ENCODE data around the gene PRKCE. TPM values are rescaled to one million over a fixed set of nuclear protein-coding genes. Genes with fewer than 3 reads are reported as not detected.

The PRKCE gene
- total RNA-seq, 1 donor from 2014 or later: 12.0 TPM

GRCh38 chr2:45859682-45860081 is 208.2 kb downstream of the PRKCE start:
- Mint-ChIP-seq H3K4me1 (ENCODE audit: low read depth) (peaks cover 21% of the 10 kb centered on the region), H3K27ac (ENCODE audit: unreplicated experiment) (no peak overlapping the region), H3K9me3 (ENCODE audit: low read depth) (peaks cover 4% of the 10 kb centered on the region), H3K36me3 (ENCODE audit: low read depth) (no peaks in the 10 kb centered on the region), H3K4me3 (ENCODE audit: unreplicated experiment) (no peak overlapping the region), H3K27me3 (ENCODE audit: low read depth) (no peaks in the 10 kb centered on the region)
- TF ChIP-seq CTCF (IDR thresholded peaks at IDR 0.05): no peak
- DNase-seq (ENCODE audit: low spot score): no peak

DNA sequence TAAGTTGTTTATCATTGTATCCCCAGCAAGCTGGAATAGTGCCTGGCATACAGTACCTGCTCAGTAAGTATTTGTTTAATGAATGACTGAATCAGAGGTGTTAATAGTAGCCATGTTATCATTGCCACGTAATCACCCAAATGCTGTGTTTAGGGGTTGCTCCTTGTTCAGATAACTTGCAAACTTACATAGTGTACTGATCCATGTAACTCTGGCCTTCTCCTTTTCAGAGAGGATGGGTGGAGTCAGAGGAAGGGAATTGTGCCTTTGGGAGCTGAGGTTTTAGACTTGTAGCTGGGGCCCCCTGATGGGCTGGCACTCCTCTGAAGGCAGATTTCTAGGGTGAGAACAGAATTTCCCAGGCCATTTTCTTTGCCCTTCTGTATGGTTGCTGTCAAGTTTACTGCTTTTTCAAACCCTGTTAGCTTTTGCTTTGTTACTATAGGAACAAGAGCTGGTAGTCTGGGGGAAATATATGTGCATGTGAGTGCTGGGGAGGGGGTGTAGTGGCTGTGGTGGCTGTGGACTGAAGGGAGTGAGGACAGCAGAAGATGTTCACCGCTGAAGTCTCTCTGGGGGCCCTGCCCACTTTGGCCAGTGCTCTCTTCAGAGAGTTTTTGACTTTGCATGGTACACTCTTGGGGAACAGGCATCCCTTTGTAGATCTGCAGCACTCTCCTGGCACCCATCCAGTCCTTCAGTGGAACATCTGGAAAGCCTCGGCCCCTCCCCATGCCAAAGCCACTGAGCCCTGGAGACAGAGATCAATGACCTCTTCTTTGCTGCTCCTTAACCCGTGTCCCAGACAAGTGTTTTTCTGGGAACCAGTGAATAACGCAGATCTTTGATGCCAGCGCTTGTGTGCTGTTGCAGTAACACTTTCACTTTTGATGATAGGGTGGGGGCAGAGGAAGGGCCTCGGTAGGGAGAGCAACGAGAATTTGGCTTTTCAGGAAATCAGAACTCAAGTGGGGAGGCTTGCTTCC is 209.0 kb downstream of the PRKCE start:
- Mint-ChIP-seq H3K4me1 (ENCODE audit: low read depth) (peaks cover 16% of the 10 kb centered on the region), H3K27ac (ENCODE audit: unreplicated experiment) (peak overlapping the region; percentile 75), H3K4me3 (ENCODE audit: unreplicated experiment) (peak overlapping the region; percentile 41), H3K36me3 (ENCODE audit: low read depth) (no peaks in the 10 kb centered on the region), H3K27me3 (ENCODE audit: low read depth) (no peaks in the 10 kb centered on the region), H3K9me3 (ENCODE audit: low read depth) (peaks cover 4% of the 10 kb centered on the region)
- no peak for DNase-seq (ENCODE audit: low spot score)
- TF ChIP-seq CTCF (IDR thresholded peaks at IDR 0.05): peak; percentile 65

DNA sequence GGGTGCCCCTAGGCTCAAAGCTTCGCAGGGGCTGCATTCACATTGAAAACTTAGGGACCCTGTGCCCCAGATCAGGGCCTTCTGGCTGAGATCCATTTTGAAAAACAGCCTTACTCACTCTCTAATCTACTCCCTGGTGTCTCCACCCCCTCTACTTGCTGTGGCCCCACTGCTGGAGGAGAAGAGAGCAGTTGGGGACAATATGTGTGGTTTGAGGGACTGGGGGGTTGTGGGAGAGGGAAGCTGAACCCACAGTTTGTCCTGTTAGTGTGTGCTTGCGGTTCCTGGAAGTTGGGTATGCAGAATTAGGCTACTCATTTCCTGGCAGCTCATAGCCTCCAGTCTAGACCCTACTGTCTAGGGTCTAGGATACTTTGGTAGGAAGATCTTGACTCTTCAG is 211.4 kb downstream of the PRKCE start:
- Mint-ChIP-seq H3K4me3 (ENCODE audit: unreplicated experiment) (no peak overlapping the region), H3K27me3 (ENCODE audit: low read depth) (no peaks in the 10 kb centered on the region), H3K27ac (ENCODE audit: unreplicated experiment) (no peak overlapping the region), H3K36me3 (ENCODE audit: low read depth) (no peaks in the 10 kb centered on the region), H3K4me1 (ENCODE audit: low read depth) (peaks cover 14% of the 10 kb centered on the region), H3K9me3 (ENCODE audit: low read depth) (no peaks in the 10 kb centered on the region)
- TF ChIP-seq CTCF (IDR thresholded peaks at IDR 0.05): no peak
- no peak for DNase-seq (ENCODE audit: low spot score)

DNA sequence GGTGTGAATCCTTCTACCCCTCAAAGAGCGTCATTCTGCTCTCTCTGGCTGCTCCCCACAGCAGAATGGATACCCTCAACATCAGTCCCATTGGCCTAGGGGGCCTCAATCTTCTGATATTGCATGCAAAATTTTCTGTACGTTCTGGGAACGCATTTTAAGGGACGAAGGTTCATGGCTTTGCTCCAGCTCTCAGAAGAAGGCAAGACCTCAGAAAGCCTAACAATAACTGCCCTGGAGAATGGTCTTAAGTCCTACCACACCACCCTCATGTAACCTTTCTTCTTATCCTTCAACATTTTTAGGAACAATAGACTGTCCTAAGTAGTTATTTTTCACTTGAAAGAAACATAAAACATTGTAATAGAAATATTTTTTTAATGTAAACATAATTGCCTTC is 212.6 kb downstream of the PRKCE start:
- H3K4me1 Mint-ChIP-seq (ENCODE audit: low read depth): peaks cover 19% of the 10 kb centered on the region
- H3K4me3 Mint-ChIP-seq (ENCODE audit: unreplicated experiment): no peak overlapping the region
- no peaks in the 10 kb centered on the region for H3K27me3 Mint-ChIP-seq (ENCODE audit: low read depth)
- TF ChIP-seq CTCF (IDR thresholded peaks at IDR 0.05): no peak
- no peak overlapping the region for H3K27ac Mint-ChIP-seq (ENCODE audit: unreplicated experiment)
- DNase-seq (ENCODE audit: low spot score): no peak
- H3K36me3 Mint-ChIP-seq (ENCODE audit: low read depth): no peaks in the 10 kb centered on the region
- H3K9me3 Mint-ChIP-seq (ENCODE audit: low read depth): no peaks in the 10 kb centered on the region

GRCh38 chr2:45867349-45867748 is 215.9 kb downstream of the PRKCE start:
- H3K4me1 Mint-ChIP-seq (ENCODE audit: low read depth): peaks cover 8% of the 10 kb centered on the region
- no peaks in the 10 kb centered on the region for H3K27me3 Mint-ChIP-seq (ENCODE audit: low read depth)
- TF ChIP-seq CTCF (IDR thresholded peaks at IDR 0.05): no peak
- H3K27ac Mint-ChIP-seq (ENCODE audit: unreplicated experiment): no peak overlapping the region
- no peaks in the 10 kb centered on the region for H3K36me3 Mint-ChIP-seq (ENCODE audit: low read depth)
- no peak overlapping the region for H3K4me3 Mint-ChIP-seq (ENCODE audit: unreplicated experiment)
- no peak for DNase-seq (ENCODE audit: low spot score)
- H3K9me3 Mint-ChIP-seq (ENCODE audit: low read depth): no peaks in the 10 kb centered on the region
